Activated T-cell treated with anti-CD3 and anti-CD28 coated beads, Interleukin-2, amount 50 U/mL, for 24 hours (primary cell): Measurements from ENCODE around the gene MIPEP.

Source experiments
- DNase-seq: peaks from one replicate; pipeline ENCODE4 v3.0.0-alpha.2; 2020
- H3K27ac Mint-ChIP-seq: 2 replicates; pipeline ENCODE4 v1.8.0; 2020; ENCODE audit warnings: mild to moderate bottlenecking, mixed read lengths
- H3K27me3 Mint-ChIP-seq: 2 replicates; pipeline ENCODE4 v1.8.0; 2020; ENCODE audit warnings: mixed read lengths
- H3K36me3 Mint-ChIP-seq: 2 replicates; pipeline ENCODE4 v1.8.0; 2020; ENCODE audit warnings: low read depth, mixed read lengths
- H3K4me1 Mint-ChIP-seq: 2 replicates; pipeline ENCODE4 v1.8.0; 2020; ENCODE audit warnings: low read depth, mixed read lengths
- H3K4me3 Mint-ChIP-seq: 2 replicates; pipeline ENCODE4 v1.8.0; 2020; ENCODE audit warnings: mild to moderate bottlenecking, moderate library complexity, mixed read lengths
- H3K9me3 Mint-ChIP-seq: 2 replicates; pipeline ENCODE4 v1.8.0; 2020; ENCODE audit warnings: mixed read lengths

MIPEP gene

DNA sequence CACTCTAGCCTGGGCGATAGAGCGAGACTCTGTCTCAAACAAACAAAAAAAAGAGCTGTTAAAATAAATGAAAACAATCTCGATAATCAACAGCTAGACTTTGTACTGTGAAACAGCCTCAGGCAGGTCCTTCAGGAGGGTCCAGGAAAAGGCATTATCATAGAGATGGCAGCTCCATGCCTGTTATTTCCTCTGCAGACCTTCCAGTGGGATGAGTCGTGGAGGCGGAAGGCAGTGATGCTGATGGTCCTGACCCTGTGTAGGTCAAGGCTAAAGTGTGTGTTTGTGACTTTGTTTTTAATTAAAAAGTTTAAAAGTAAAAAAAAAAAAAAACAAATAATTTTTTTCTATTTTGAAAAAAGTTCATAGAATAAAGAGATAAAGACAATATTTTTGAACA, 201.6 kb downstream of the MIPEP start:
- peaks cover 9% of the 10 kb centered on the region for H3K9me3 Mint-ChIP-seq

DNA sequence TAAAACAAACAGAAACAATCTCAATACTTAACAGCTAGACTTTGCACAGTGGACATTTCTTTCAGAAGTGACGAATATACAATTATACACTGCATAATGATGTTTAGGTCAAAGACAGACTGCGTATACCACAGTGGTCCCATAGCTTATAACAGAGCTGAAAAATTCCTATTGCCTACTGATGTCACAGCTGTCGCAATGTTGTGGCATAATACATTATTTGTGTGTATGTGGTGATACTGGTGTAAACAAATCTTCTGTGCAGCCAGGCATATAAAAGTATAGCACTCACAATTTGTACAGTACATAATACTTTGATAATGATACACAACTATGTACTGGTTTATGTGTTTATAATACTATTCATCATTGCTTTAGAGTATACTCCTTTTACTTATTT, 202.3 kb downstream of the MIPEP start:
- Mint-ChIP-seq H3K27me3 (peaks cover 5% of the 10 kb centered on the region), H3K4me3 (no peak overlapping the region), H3K36me3 (peaks cover 2% of the 10 kb centered on the region), H3K9me3 (peaks cover 9% of the 10 kb centered on the region), H3K27ac (no peak overlapping the region), H3K4me1 (no peaks in the 10 kb centered on the region)
- no peak for DNase-seq

More for the DNA sequence above, 201.6 kb downstream of the MIPEP start:
- no peaks in the 10 kb centered on the region for H3K4me1 Mint-ChIP-seq
- H3K27ac Mint-ChIP-seq: no peak overlapping the region
- H3K36me3 Mint-ChIP-seq: peaks cover 2% of the 10 kb centered on the region
- no peak overlapping the region for H3K4me3 Mint-ChIP-seq
- DNase-seq: no peak
- H3K27me3 Mint-ChIP-seq: peaks cover 5% of the 10 kb centered on the region

DNA sequence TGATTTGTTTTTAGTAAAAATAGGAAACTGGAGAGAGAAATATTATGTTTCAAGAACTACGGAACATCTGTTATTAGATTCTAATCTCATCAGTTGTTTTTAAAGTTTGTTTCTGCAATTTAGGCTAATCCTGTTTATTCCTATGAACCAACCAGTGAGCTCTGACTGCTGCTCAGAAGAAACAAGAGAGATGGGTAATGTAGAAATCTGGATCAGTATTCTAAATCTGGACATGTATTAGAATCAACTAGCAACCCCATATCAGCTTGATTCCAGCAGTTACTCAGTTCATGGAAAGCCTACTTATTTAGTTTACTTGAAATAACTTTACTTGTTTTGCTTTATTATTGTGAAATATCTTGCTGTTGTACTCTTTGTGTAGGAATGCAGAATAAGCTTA, 203.8 kb downstream of the MIPEP start:
- no peaks in the 10 kb centered on the region for H3K4me1 Mint-ChIP-seq
- peaks cover 5% of the 10 kb centered on the region for H3K27me3 Mint-ChIP-seq
- no peak overlapping the region for H3K4me3 Mint-ChIP-seq
- DNase-seq: no peak
- peaks cover 9% of the 10 kb centered on the region for H3K9me3 Mint-ChIP-seq
- H3K27ac Mint-ChIP-seq: no peak overlapping the region
- H3K36me3 Mint-ChIP-seq: peaks cover 2% of the 10 kb centered on the region

DNA sequence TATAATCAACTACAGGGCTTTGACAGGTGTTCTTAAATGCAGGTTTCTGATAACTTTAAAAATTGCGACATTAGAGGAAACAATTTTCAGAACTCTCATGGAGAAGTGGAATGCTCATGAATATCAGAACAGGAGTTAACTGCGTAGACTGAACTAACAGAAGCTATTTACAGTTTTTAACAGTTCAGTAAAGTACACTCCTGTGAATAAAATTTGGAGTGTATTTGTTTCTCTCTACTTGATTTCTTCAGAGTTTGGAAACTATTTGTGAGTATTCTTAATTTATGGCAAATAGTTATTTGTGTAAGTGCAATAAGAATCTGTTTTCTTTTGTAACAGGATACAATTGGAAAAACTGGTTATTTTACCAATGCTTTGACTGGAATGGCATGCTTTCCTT, 204.6 kb downstream of the MIPEP start:
- no peak overlapping the region for H3K4me3 Mint-ChIP-seq
- peaks cover 5% of the 10 kb centered on the region for H3K27me3 Mint-ChIP-seq
- peaks cover 9% of the 10 kb centered on the region for H3K9me3 Mint-ChIP-seq
- no peak for DNase-seq
- H3K36me3 Mint-ChIP-seq: peaks cover 2% of the 10 kb centered on the region
- H3K27ac Mint-ChIP-seq: no peak overlapping the region
- no peaks in the 10 kb centered on the region for H3K4me1 Mint-ChIP-seq

DNA sequence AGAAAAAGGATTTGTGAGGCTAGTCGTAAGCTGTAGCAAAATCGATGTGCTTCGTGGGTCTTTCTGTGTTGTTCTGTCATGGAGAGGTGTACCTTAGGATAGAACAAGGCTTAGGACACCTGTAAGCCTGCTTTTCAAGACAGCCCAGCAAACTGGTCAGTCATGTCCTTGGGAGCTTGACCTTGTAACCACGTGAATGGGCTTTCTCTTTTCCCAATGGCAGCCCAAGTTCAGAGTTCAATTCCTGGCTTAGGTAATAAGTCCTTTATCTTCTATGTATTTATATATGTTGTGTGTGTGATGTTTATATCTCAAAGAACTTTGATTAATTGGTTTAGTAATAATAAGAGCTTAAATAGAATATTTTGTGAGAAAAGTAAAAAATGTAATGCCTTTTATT, 206.1 kb downstream of the MIPEP start:
- H3K27ac Mint-ChIP-seq: no peak overlapping the region
- peaks cover 5% of the 10 kb centered on the region for H3K27me3 Mint-ChIP-seq
- H3K4me1 Mint-ChIP-seq: peaks cover 11% of the 10 kb centered on the region
- peaks cover 9% of the 10 kb centered on the region for H3K9me3 Mint-ChIP-seq
- H3K36me3 Mint-ChIP-seq: peaks cover 2% of the 10 kb centered on the region
- no peak overlapping the region for H3K4me3 Mint-ChIP-seq
- DNase-seq: no peak

DNA sequence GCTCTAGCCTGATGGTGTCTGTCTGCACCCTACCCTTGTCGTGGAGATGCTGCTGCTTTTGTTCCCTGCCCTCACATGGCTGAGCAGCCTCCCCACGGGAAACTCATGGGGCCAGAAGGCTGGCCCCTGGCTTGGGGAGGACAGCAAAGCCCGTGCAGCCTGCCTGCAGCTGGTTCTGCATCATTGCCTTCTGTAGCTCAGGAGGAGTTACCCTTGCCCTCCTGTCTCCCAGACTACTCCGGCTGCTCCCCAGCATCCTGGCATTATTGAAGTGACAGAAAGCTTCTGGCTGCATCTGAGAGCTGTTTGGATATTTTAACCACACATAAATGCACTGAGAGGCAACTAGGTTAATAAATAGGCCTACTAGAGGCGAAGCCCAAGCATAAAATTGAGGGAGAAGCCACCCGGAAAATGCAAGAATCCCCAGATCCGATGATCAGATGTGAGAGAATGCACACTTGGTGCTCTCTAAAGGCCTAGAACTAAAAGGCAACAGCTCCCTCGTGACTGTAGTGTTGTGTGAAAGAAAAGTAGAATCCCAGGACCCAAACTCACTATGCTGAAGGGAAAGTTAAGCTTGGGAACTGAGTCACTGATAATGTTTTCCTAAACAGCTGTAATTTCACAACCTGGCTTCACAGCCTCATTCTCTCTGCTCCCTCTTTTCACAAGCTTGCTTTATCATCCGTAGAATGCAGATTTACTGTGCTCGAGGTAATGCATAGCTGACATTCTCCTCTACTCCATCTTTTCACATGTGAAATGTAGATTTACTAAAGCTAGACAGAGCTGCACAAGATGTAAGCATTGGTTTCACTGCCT, 208.1 kb downstream of the MIPEP start:
- Mint-ChIP-seq H3K9me3 (peaks cover 9% of the 10 kb centered on the region), H3K36me3 (peaks cover 2% of the 10 kb centered on the region), H3K4me1 (peaks cover 11% of the 10 kb centered on the region), H3K27me3 (peaks cover 8% of the 10 kb centered on the region), H3K4me3 (no peak overlapping the region), H3K27ac (no peak overlapping the region)
- DNase-seq: no peak
